ENCODE data around the gene TMX1.

DNA sequence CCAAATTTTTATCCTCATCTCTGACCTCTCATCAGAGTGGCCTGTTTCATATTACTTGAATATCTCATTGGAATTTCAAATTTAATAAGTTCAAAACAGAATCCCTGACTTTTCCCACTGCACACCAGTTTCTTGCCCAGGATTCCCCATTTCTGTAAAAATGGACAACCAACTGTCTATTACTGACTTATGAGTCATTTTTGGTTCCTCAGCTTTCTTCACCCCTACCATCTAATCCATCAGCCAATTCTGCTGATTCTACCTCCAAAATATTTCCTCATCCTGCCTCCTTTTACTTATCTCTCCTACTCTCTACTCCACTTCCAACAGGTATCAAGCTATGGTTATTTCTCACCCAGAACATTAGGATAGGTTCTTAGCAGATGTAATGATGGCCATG is 44.2 kb downstream of the TMX1 start:
- no peak for TF ChIP-seq JUNB (IDR thresholded peaks at IDR 0.05; ENCODE audit: unreplicated experiment)
- TF ChIP-seq, protein P1, sequence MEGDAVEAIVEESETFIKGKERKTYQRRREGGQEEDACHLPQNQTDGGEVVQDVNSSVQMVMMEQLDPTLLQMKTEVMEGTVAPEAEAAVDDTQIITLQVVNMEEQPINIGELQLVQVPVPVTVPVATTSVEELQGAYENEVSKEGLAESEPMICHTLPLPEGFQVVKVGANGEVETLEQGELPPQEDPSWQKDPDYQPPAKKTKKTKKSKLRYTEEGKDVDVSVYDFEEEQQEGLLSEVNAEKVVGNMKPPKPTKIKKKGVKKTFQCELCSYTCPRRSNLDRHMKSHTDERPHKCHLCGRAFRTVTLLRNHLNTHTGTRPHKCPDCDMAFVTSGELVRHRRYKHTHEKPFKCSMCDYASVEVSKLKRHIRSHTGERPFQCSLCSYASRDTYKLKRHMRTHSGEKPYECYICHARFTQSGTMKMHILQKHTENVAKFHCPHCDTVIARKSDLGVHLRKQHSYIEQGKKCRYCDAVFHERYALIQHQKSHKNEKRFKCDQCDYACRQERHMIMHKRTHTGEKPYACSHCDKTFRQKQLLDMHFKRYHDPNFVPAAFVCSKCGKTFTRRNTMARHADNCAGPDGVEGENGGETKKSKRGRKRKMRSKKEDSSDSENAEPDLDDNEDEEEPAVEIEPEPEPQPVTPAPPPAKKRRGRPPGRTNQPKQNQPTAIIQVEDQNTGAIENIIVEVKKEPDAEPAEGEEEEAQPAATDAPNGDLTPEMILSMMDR (conservative IDR thresholded peaks at IDR 0.05; ENCODE audit: low read depth in 2 of 2), result no peak
- TF ChIP-seq NANOG (IDR thresholded peaks at IDR 0.05; ENCODE audit: borderline replicate concordance), result no peak

All from GM23338 (cell line).